ENCODE data around the gene ANXA6. TPM values are rescaled to one million over a fixed set of nuclear protein-coding genes. Genes with fewer than 3 reads are reported as not detected.

Gene ANXA6
- total RNA-seq, 4 donors from 2014 or later, result 267 to 470 (median 382) TPM

DNA sequence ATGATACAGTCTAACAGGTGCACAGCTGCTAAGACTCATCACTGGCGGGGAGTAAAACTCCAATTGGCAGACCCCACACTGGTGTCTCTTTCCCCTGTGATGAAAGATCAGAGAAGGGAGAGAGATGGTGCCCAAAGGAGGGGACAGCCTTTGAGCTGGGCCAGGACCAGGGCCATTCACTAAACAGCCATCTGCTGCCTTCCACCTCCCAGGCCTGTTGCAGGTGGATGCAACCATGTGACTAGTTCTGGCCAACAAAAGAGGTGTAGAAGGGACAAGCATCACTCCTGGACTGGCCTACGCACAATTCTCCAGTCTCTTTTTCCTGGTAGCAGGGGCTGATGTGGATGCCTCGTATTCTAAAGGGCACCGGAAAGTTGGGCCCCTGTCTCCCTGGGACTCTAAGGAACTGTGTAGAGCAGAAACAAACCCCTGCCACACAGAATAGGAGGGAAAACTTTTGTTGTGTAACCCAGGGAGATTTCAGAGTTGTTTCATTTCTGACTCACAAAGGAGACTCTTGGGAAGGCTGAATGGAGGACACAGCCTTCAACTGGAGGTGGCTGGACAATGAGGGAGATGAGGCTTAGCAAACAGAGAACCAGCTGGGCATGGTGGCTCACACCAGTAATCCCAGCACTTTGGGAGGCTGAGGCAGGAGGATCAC, 103.7 kb downstream of the ANXA6 start:
- TF ChIP-seq, protein P1, sequence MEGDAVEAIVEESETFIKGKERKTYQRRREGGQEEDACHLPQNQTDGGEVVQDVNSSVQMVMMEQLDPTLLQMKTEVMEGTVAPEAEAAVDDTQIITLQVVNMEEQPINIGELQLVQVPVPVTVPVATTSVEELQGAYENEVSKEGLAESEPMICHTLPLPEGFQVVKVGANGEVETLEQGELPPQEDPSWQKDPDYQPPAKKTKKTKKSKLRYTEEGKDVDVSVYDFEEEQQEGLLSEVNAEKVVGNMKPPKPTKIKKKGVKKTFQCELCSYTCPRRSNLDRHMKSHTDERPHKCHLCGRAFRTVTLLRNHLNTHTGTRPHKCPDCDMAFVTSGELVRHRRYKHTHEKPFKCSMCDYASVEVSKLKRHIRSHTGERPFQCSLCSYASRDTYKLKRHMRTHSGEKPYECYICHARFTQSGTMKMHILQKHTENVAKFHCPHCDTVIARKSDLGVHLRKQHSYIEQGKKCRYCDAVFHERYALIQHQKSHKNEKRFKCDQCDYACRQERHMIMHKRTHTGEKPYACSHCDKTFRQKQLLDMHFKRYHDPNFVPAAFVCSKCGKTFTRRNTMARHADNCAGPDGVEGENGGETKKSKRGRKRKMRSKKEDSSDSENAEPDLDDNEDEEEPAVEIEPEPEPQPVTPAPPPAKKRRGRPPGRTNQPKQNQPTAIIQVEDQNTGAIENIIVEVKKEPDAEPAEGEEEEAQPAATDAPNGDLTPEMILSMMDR (IDR thresholded peaks at IDR 0.05; ENCODE audit: low read depth), result no peak

- TF ChIP-seq, protein P1 (IDR thresholded peaks at IDR 0.05; ENCODE audit: low read depth), result no peak
These were observed 104.7 kb downstream of the ANXA6 start for GRCh38 chr5:151052836-151053235.

GRCh38 chr5:151051931-151052608, 105.5 kb downstream of the ANXA6 start:
- TF ChIP-seq, protein P1 (IDR thresholded peaks at IDR 0.05; ENCODE audit: low read depth), result no peak

- TF ChIP-seq, protein P1 (IDR thresholded peaks at IDR 0.05; ENCODE audit: low read depth), result no peak
These were observed 106.3 kb downstream of the ANXA6 start for GRCh38 chr5:151051066-151051930.

Other genes with a start within 250 kb of the ANXA6 start
- gene GPX3, start 137.2 kb downstream of the ANXA6 start, total RNA-seq, result over 10,000 TPM in 1 of 4 donors, 1,000 to 10,000 TPM in 3; 5,163 to 10,140 (median 6,795) TPM
- 100 to 1,000 TPM in 3 of 4 donors, 10 to 100 TPM in 1; 97.1 to 376 (median 190) TPM for gene TNIP1, start 76.7 kb downstream of the ANXA6 start, total RNA-seq
- 100 to 1,000 TPM; 189 to 307 (median 243) TPM for gene CCDC69, start 66.3 kb upstream of the ANXA6 start, total RNA-seq
- 100 to 1,000 TPM in 1 of 4 donors, 10 to 100 TPM in 3; 22.6 to 159 (median 34.0) TPM for gene GM2A, start 95.4 kb upstream of the ANXA6 start, total RNA-seq
- not detected for gene SLC36A3, start 146.0 kb upstream of the ANXA6 start, total RNA-seq
- under 1 TPM in 2 of 4 donors, not detected in 2; 0.19 to 0.85 TPM for gene SLC36A2, start 189.8 kb upstream of the ANXA6 start, total RNA-seq

Data from subcutaneous adipose tissue (tissue), 4 donors.